Keratinocyte (primary cell): Measurements from ENCODE around the gene LRRC39. TPM values are rescaled to one million over a fixed set of nuclear protein-coding genes. Genes with fewer than 3 reads are reported as not detected.

Experiments used
- DNase-seq: peaks from one replicate; pipeline ENCODE4 v3.0.0-alpha.2; 2011; ENCODE audit warnings: low read depth, missing footprints, low spot score
- FAIRE-seq: peaks from 2 replicates; lab custom pipeline; 2011; peaks lifted over from hg19 to GRCh38; lab: Jason Lieb, UNC
- H2AFZ ChIP-seq: 2 replicates; pipeline ENCODE4 v1.6.0; 2012; ENCODE audit warnings: low read length, control low read depth, inconsistent platforms; ENCODE audit not compliant: control insufficient read depth
- H3K27ac ChIP-seq: 2 replicates; pipeline ENCODE4 v1.5.1; 2011; ENCODE audit warnings: low read length; ENCODE audit not compliant: control insufficient read depth, insufficient read depth
- H3K27me3 ChIP-seq: 3 replicates; pipeline ENCODE4 v1.6.0; 2011; ENCODE audit warnings: low read length; ENCODE audit not compliant: control insufficient read depth, insufficient read depth; ENCODE audit errors: extremely low read depth
- H3K36me3 ChIP-seq, 2 experiments: 2 replicates in 1 of 2; 3 replicates in 1 of 2; pipeline ENCODE4 v1.5.1; 2011; ENCODE audit warnings: low read length in 2 of 2, mild to moderate bottlenecking in 1 of 2; ENCODE audit not compliant: control insufficient read depth in 2 of 2, insufficient read depth in 2 of 2; ENCODE audit errors: extremely low read depth in 1 of 2
- H3K4me1 ChIP-seq: 3 replicates; pipeline ENCODE4 v1.5.1; 2011; ENCODE audit warnings: low read length; ENCODE audit not compliant: control insufficient read depth, insufficient read depth; ENCODE audit errors: extremely low read depth
- H3K4me2 ChIP-seq: 3 replicates; pipeline ENCODE4 v1.6.0; 2011; ENCODE audit warnings: low read depth, low read length; ENCODE audit not compliant: control insufficient read depth, insufficient read depth; ENCODE audit errors: extremely low read depth
- H3K4me3 ChIP-seq, 3 experiments: fragments of 200-600 bp in 1 of 3; sonication (generic) in 1 of 3; 2 replicates in 2 of 3; 3 replicates in 1 of 3; pipeline ENCODE4 v1.5.1; 2011 to 2016; ENCODE audit warnings: low read length in 3 of 3, mild to moderate bottlenecking in 3 of 3, control low read depth in 2 of 3, inconsistent platforms in 1 of 3, low read depth in 1 of 3, mixed read lengths in 1 of 3, mixed run types in 1 of 3, moderate library complexity in 1 of 3; ENCODE audit not compliant: control insufficient read depth in 2 of 3, insufficient read depth in 2 of 3; ENCODE audit errors: extremely low read depth in 1 of 3
- H3K79me2 ChIP-seq: 2 replicates; pipeline ENCODE4 v1.6.0; 2012; ENCODE audit warnings: low read length; ENCODE audit not compliant: control insufficient read depth, insufficient read depth
- H3K9ac ChIP-seq: 3 replicates; pipeline ENCODE4 v1.6.0; 2011; ENCODE audit warnings: low read length; ENCODE audit not compliant: control insufficient read depth, insufficient read depth; ENCODE audit errors: extremely low read depth
- H3K9me1 ChIP-seq: 3 replicates; pipeline ENCODE4 v1.6.0; 2011; ENCODE audit warnings: low read length; ENCODE audit not compliant: control insufficient read depth, insufficient read depth; ENCODE audit errors: extremely low read depth
- H3K9me3 ChIP-seq: 2 replicates; pipeline ENCODE4 v1.5.1; 2012; ENCODE audit warnings: low read depth, low read length; ENCODE audit not compliant: control insufficient read depth
- H4K20me1 ChIP-seq: 3 replicates; pipeline ENCODE4 v1.6.0; 2011; ENCODE audit warnings: low read length; ENCODE audit not compliant: control insufficient read depth, insufficient read depth; ENCODE audit errors: extremely low read depth
- EZH2 ChIP-seq: IDR thresholded peaks from one replicate; pipeline ENCODE4 v1.6.1; 2012; ENCODE audit warnings: inconsistent platforms, mild to moderate bottlenecking, low read length, moderate library complexity
- dilution Hi-C: fragments of 300-500 bp; cut with MboI; formaldehyde crosslinking; loops from one replicate; pipeline ENCODE4 v1.7.0; 2020; ENCODE audit warnings: low sequenced_read_pairs; ENCODE audit not compliant: extremely low pct_ligation_motif_present
- polyA plus RNA-seq, 5 experiments: library from polyadenylated mRNA; depleted of rRNA in 3 of 5; stranded (reverse) in 3 of 5; stranded (forward) in 1 of 5; unstranded in 1 of 5; fragments of >200 nt; gene quantifications; 1 replicate in 1 of 5; 2 replicates in 3 of 5; 3 replicates in 1 of 5; pipeline versions ENCODE4 v1.2.1 to v1.2.3, GENCODE V29; 2011 to 2012; ENCODE audit warnings: missing spikeins in 2 of 5, low read depth in 1 of 5, low replicate concordance in 1 of 5
- TF ChIP-seq, protein P1 (sequence below), 3 experiments: IDR thresholded peaks in 1 of 3; conservative IDR thresholded peaks in 1 of 3; optimal IDR thresholded peaks in 1 of 3; 2 replicates in 2 of 3; 3 replicates in 1 of 3; pipeline versions ENCODE3 to v1.5.1; 2011; ENCODE audit warnings: low read length in 3 of 3, mild to moderate bottlenecking in 3 of 3, moderate library complexity in 2 of 3, control low read depth in 1 of 3, inconsistent platforms in 1 of 3; ENCODE audit not compliant: insufficient read depth in 2 of 3; ENCODE audit errors: extremely low read depth in 1 of 3

Gene LRRC39
- polyA plus RNA-seq, 1 donor (not counting 4 experiments of a cell fraction or from before 2014, with no cell fraction given) = 0.88 TPM

DNA sequence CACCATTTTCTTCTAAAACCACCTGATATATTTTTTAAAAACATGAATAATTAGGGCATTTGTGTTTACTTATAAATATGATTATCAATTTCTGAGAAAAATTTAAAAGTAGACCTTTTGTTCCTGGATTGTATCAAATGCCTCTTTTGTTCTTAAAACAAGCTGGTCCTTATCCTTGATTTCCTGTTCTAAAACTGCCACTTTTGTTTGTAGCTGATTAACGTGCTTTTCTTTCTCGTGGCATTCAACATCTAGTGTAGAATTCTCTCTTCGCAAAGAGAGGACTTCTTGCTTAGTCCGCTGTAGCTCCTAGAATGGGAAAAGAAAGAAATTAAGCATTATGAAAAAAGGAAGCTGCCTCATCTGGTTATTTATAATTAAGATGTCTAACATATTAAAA, 70.4 kb downstream of the LRRC39 start:
- FAIRE-seq = no peak
- no peak for DNase-seq
- no peaks in the 10 kb centered on the region for H3K9me3 ChIP-seq
- no peaks in the 10 kb centered on the region for H3K79me2 ChIP-seq
- H3K4me1 ChIP-seq = no peaks in the 10 kb centered on the region
- H3K9me1 ChIP-seq = no peaks in the 10 kb centered on the region
- no peak for TF ChIP-seq EZH2
- TF ChIP-seq, protein P1, sequence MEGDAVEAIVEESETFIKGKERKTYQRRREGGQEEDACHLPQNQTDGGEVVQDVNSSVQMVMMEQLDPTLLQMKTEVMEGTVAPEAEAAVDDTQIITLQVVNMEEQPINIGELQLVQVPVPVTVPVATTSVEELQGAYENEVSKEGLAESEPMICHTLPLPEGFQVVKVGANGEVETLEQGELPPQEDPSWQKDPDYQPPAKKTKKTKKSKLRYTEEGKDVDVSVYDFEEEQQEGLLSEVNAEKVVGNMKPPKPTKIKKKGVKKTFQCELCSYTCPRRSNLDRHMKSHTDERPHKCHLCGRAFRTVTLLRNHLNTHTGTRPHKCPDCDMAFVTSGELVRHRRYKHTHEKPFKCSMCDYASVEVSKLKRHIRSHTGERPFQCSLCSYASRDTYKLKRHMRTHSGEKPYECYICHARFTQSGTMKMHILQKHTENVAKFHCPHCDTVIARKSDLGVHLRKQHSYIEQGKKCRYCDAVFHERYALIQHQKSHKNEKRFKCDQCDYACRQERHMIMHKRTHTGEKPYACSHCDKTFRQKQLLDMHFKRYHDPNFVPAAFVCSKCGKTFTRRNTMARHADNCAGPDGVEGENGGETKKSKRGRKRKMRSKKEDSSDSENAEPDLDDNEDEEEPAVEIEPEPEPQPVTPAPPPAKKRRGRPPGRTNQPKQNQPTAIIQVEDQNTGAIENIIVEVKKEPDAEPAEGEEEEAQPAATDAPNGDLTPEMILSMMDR (optimal IDR thresholded peaks at IDR 0.05 in 1 of 3, IDR thresholded peaks at IDR 0.05 in 1 of 3, conservative IDR thresholded peaks at IDR 0.05 in 1 of 3; ENCODE audit: extremely low read depth in 1 of 3, insufficient read depth in 2 of 3, low read length in 3 of 3) = no peak
- no peaks in the 10 kb centered on the region for H3K27me3 ChIP-seq
- dilution Hi-C loops = no loop called here
- H4K20me1 ChIP-seq = no peaks in the 10 kb centered on the region
- H2AFZ ChIP-seq = no peak overlapping the region
- no peak overlapping the region for H3K9ac ChIP-seq
- no peak overlapping the region for H3K4me2 ChIP-seq
- no peak overlapping the region for H3K4me3 ChIP-seq
- no peak overlapping the region for H3K27ac ChIP-seq
- peaks cover 0 to 2% of the 10 kb centered on the region in 2 experiments for H3K36me3 ChIP-seq

DNA sequence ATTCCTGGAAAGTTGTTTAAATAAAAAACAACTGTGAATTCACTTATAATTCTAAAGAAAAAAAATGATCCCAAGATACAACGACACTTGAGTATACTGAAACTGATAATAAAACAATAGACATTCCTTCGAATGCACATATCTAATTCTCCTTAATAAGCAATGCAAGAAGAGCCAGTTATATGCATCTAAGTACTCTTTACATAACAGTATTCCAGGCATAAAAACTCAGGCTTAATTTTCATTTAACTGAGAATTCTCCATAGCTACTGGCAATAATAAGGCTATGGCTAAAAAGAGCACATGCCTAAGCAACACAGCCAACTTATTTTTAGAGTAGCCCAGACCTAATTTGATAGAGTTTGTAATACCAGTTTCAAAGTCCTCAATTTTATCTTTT, 76.5 kb downstream of the LRRC39 start:
- dilution Hi-C loops = no loop called here
- no peak overlapping the region for H3K9ac ChIP-seq
- no peak for DNase-seq
- no peaks in the 10 kb centered on the region for H3K9me1 ChIP-seq
- TF ChIP-seq, protein P1 (optimal IDR thresholded peaks at IDR 0.05 in 1 of 3, IDR thresholded peaks at IDR 0.05 in 1 of 3, conservative IDR thresholded peaks at IDR 0.05 in 1 of 3; ENCODE audit: extremely low read depth in 1 of 3, insufficient read depth in 2 of 3, low read length in 3 of 3) = no peak
- no peak for TF ChIP-seq EZH2
- no peaks in the 10 kb centered on the region for H4K20me1 ChIP-seq
- H3K4me3 ChIP-seq = no peak overlapping the region
- H3K27me3 ChIP-seq = no peaks in the 10 kb centered on the region
- no peak for FAIRE-seq
- H3K36me3 ChIP-seq = peaks cover 2 to 4% of the 10 kb centered on the region in 2 experiments
- H3K4me1 ChIP-seq = no peaks in the 10 kb centered on the region
- no peak overlapping the region for H3K27ac ChIP-seq
- H3K4me2 ChIP-seq = no peak overlapping the region
- no peaks in the 10 kb centered on the region for H3K9me3 ChIP-seq
- no peaks in the 10 kb centered on the region for H3K79me2 ChIP-seq
- H2AFZ ChIP-seq = no peak overlapping the region
